Fibroblast of lung (primary cell): ENCODE data around the gene CLN5. TPM values are rescaled to one million over a fixed set of nuclear protein-coding genes. Genes with fewer than 3 reads are reported as not detected.

Experiments
- DNase-seq, 2 donors: peaks; one replicate each; pipeline versions ENCODE4 v3.0.0 to v3.0.0-alpha.2; 2010; ENCODE audit warnings: low read depth in 2 of 2
- H2AFZ ChIP-seq: 2 replicates; pipeline ENCODE4 v1.5.1; 2012; ENCODE audit warnings: low read length, control low read depth, inconsistent platforms
- H3K27ac ChIP-seq: 2 replicates; pipeline ENCODE4 v1.5.1; 2011; ENCODE audit warnings: low read length, control low read depth; ENCODE audit not compliant: insufficient read depth
- H3K27me3 ChIP-seq: 2 replicates; pipeline ENCODE4 v1.5.1; 2011; ENCODE audit warnings: mild to moderate bottlenecking, low read length; ENCODE audit not compliant: control insufficient read depth, insufficient read depth
- H3K36me3 ChIP-seq: 2 replicates; pipeline ENCODE4 v1.5.1; 2011; ENCODE audit warnings: low read length; ENCODE audit not compliant: control insufficient read depth, insufficient read depth
- H3K4me1 ChIP-seq: 2 replicates; pipeline ENCODE4 v1.5.1; 2011; ENCODE audit warnings: low read length; ENCODE audit not compliant: control insufficient read depth, insufficient read depth; ENCODE audit errors: extremely low read depth
- H3K4me2 ChIP-seq: 2 replicates; pipeline ENCODE4 v1.5.1; 2011; ENCODE audit warnings: low read length, control low read depth; ENCODE audit not compliant: insufficient read depth; ENCODE audit errors: extremely low read depth
- H3K4me3 ChIP-seq, 4 experiments: fragments of 200-600 bp in 1 of 4; sonication (generic) in 1 of 4; replicated peaks in 1 of 4; 2 replicates each; pipeline ENCODE4 v1.5.1; 2011 to 2016; ENCODE audit warnings: low read length in 4 of 4, low read depth in 3 of 4, mild to moderate bottlenecking in 3 of 4, control low read depth in 2 of 4, inconsistent platforms in 1 of 4, mixed read lengths in 1 of 4; ENCODE audit not compliant: insufficient read depth in 1 of 4; ENCODE audit errors: control extremely low read depth in 1 of 4
- H3K79me2 ChIP-seq: 2 replicates; pipeline ENCODE4 v1.5.1; 2012; ENCODE audit warnings: mild to moderate bottlenecking, low read length, inconsistent platforms; ENCODE audit not compliant: control insufficient read depth, insufficient read depth
- H3K9ac ChIP-seq: 2 replicates; pipeline ENCODE4 v1.5.1; 2011; ENCODE audit warnings: mild to moderate bottlenecking, low read length, control low read depth; ENCODE audit not compliant: insufficient read depth
- H3K9me3 ChIP-seq: 2 replicates; pipeline ENCODE4 v1.5.1; 2012; ENCODE audit warnings: low read depth, low read length; ENCODE audit not compliant: control insufficient read depth, insufficient read depth
- H4K20me1 ChIP-seq: 2 replicates; pipeline ENCODE4 v1.5.1; 2011; ENCODE audit warnings: low read length; ENCODE audit not compliant: control insufficient read depth, insufficient read depth; ENCODE audit errors: extremely low read depth
- EZH2 ChIP-seq: IDR thresholded peaks from 2 replicates; pipeline ENCODE4 v1.5.1; 2012; ENCODE audit warnings: low read length, control low read depth, mild to moderate bottlenecking; ENCODE audit errors: missing control alignments
- polyA plus RNA-seq, 2 donors: library from polyadenylated mRNA; depleted of rRNA in 1 of 2; stranded (reverse) in 1 of 2; unstranded in 1 of 2; fragments of >200 nt; gene quantifications; 2 replicates each; pipeline ENCODE4 v1.2.1, GENCODE V29; 2011 to 2012; ENCODE audit warnings: missing spikeins in 1 of 2
- total RNA-seq: library from RNA; depleted of rRNA; stranded (reverse); fragments of >200 nt; gene quantifications from 2 replicates; pipeline ENCODE4 v1.2.1, GENCODE V29; 2014
- TF ChIP-seq, protein P1 (sequence below), 2 donors: IDR thresholded peaks in 1 of 2; conservative IDR thresholded peaks in 1 of 2; 1 replicate in 1 of 2; 2 replicates in 1 of 2; pipeline ENCODE4 v1.5.1; 2011 to 2012; ENCODE audit warnings: low read length in 2 of 2, control low read depth in 1 of 2, inconsistent platforms in 1 of 2, low read depth in 1 of 2, mild to moderate bottlenecking in 1 of 2

Gene CLN5
- total and polyA plus RNA-seq, 2 donors (not counting 1 experiment from before 2014, with no cell fraction given), result 30.0 to 37.8 TPM

DNA sequence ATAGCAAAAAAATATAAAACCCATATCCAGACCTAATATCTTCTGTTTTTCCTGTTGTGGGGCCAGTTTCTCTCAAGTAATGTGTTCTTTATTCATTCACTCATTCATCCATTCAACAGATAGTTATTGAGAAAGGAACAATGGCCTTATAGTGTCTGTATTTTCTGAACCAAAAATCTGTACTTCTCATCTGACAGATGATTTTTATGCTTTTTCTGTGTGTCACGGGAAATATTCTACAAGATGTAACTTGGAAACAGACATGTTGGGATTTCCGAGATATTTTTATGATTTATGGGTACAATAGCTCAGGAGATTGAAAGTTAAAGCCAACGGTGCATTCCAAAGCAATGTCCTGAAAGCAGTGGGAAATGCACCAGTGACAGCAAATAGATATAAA lies 37.9 kb upstream of the CLN5 start:
- no peak overlapping the region for H3K27ac ChIP-seq
- no peaks in the 10 kb centered on the region for H3K79me2 ChIP-seq

GRCh38 chr13:76954538-76954937 lies 37.3 kb upstream of the CLN5 start:
- no peaks in the 10 kb centered on the region for H3K79me2 ChIP-seq
- no peak overlapping the region for H3K9ac ChIP-seq
- no peak overlapping the region for H3K27ac ChIP-seq
- TF ChIP-seq, protein P1, sequence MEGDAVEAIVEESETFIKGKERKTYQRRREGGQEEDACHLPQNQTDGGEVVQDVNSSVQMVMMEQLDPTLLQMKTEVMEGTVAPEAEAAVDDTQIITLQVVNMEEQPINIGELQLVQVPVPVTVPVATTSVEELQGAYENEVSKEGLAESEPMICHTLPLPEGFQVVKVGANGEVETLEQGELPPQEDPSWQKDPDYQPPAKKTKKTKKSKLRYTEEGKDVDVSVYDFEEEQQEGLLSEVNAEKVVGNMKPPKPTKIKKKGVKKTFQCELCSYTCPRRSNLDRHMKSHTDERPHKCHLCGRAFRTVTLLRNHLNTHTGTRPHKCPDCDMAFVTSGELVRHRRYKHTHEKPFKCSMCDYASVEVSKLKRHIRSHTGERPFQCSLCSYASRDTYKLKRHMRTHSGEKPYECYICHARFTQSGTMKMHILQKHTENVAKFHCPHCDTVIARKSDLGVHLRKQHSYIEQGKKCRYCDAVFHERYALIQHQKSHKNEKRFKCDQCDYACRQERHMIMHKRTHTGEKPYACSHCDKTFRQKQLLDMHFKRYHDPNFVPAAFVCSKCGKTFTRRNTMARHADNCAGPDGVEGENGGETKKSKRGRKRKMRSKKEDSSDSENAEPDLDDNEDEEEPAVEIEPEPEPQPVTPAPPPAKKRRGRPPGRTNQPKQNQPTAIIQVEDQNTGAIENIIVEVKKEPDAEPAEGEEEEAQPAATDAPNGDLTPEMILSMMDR (conservative IDR thresholded peaks at IDR 0.05 in 1 of 2, IDR thresholded peaks at IDR 0.05 in 1 of 2; ENCODE audit: low read depth in 1 of 2, low read length in 2 of 2), result no peak
- no peak for TF ChIP-seq EZH2
- no peaks in the 10 kb centered on the region for H3K36me3 ChIP-seq
- no peak overlapping the region for H3K4me3 ChIP-seq
- no peaks in the 10 kb centered on the region for H3K27me3 ChIP-seq
- no peak overlapping the region for H3K4me2 ChIP-seq
- no peaks in the 10 kb centered on the region for H4K20me1 ChIP-seq
- DNase-seq, result no peak
- H3K9me3 ChIP-seq, result no peaks in the 10 kb centered on the region
- no peaks in the 10 kb centered on the region for H3K4me1 ChIP-seq
- H2AFZ ChIP-seq, result no peak overlapping the region

More for the DNA sequence above, 37.9 kb upstream of the CLN5 start:
- no peaks in the 10 kb centered on the region for H3K27me3 ChIP-seq
- no peak overlapping the region for H3K4me2 ChIP-seq
- no peak overlapping the region for H2AFZ ChIP-seq
- no peaks in the 10 kb centered on the region for H3K36me3 ChIP-seq
- H4K20me1 ChIP-seq, result no peaks in the 10 kb centered on the region
- no peak for DNase-seq
- H3K9me3 ChIP-seq, result no peaks in the 10 kb centered on the region
- H3K4me1 ChIP-seq, result no peaks in the 10 kb centered on the region
- no peak overlapping the region for H3K4me3 ChIP-seq
- H3K9ac ChIP-seq, result no peak overlapping the region
- no peak for TF ChIP-seq EZH2
- TF ChIP-seq, protein P1 (conservative IDR thresholded peaks at IDR 0.05 in 1 of 2, IDR thresholded peaks at IDR 0.05 in 1 of 2; ENCODE audit: low read depth in 1 of 2, low read length in 2 of 2), result no peak

DNA sequence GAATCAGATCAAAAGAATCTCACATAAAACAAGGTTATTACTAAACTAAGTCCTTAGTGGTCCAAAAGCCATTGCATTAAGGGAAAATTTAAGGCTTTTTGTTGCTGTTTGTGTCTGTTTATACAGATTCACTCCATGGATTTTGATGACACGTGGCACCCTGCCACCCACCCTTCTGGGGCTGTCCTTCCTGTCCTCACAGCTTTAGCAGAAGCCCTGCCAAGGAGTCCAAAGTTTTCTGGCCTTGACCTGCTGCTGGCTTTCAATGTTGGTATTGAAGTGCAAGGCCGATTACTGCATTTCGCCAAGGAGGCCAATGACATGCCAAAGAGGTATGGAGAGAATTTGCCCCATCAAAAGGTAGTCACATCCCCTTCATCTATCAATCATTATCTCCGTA lies 36.7 kb upstream of the CLN5 start:
- TF ChIP-seq, protein P1 (conservative IDR thresholded peaks at IDR 0.05 in 1 of 2, IDR thresholded peaks at IDR 0.05 in 1 of 2; ENCODE audit: low read depth in 1 of 2, low read length in 2 of 2), result no peak
- no peak for TF ChIP-seq EZH2
- Histone ChIP-seq H3K9me3 (no peaks in the 10 kb centered on the region), H3K9ac (no peak overlapping the region)

More for the DNA sequence above, 36.7 kb upstream of the CLN5 start:
- H3K27ac ChIP-seq, result no peak overlapping the region
- H4K20me1 ChIP-seq, result no peaks in the 10 kb centered on the region
- no peak for DNase-seq
- no peak overlapping the region for H2AFZ ChIP-seq
- no peaks in the 10 kb centered on the region for H3K79me2 ChIP-seq
- H3K27me3 ChIP-seq, result no peaks in the 10 kb centered on the region
- no peaks in the 10 kb centered on the region for H3K36me3 ChIP-seq
- H3K4me2 ChIP-seq, result no peak overlapping the region
- no peak overlapping the region for H3K4me3 ChIP-seq
- H3K4me1 ChIP-seq, result no peaks in the 10 kb centered on the region
